Measurements from ENCODE around the gene PITPNC1.

- TF ChIP-seq EZH2 (IDR thresholded peaks at IDR 0.05; ENCODE audit: borderline replicate concordance, insufficient read depth, low read length, poor library complexity, severe bottlenecking): no peak
- TF ChIP-seq, protein P1, sequence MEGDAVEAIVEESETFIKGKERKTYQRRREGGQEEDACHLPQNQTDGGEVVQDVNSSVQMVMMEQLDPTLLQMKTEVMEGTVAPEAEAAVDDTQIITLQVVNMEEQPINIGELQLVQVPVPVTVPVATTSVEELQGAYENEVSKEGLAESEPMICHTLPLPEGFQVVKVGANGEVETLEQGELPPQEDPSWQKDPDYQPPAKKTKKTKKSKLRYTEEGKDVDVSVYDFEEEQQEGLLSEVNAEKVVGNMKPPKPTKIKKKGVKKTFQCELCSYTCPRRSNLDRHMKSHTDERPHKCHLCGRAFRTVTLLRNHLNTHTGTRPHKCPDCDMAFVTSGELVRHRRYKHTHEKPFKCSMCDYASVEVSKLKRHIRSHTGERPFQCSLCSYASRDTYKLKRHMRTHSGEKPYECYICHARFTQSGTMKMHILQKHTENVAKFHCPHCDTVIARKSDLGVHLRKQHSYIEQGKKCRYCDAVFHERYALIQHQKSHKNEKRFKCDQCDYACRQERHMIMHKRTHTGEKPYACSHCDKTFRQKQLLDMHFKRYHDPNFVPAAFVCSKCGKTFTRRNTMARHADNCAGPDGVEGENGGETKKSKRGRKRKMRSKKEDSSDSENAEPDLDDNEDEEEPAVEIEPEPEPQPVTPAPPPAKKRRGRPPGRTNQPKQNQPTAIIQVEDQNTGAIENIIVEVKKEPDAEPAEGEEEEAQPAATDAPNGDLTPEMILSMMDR (IDR thresholded peaks at IDR 0.05; ENCODE audit: poor library complexity, severe bottlenecking): no peak
- TF ChIP-seq POLR2AphosphoS5 (IDR thresholded peaks at IDR 0.05): no peak
- TF ChIP-seq SMC3 (conservative IDR thresholded peaks at IDR 0.05; ENCODE audit: poor library complexity): no peak
- TF ChIP-seq MXI1 (conservative IDR thresholded peaks at IDR 0.05; ENCODE audit: poor library complexity, severe bottlenecking): no peak
- no peak for TF ChIP-seq TAF1 (IDR thresholded peaks at IDR 0.05; ENCODE audit: low read depth)
- TF ChIP-seq REST (IDR thresholded peaks at IDR 0.05; ENCODE audit: borderline replicate concordance): no peak
- TF ChIP-seq EP300 (conservative IDR thresholded peaks at IDR 0.05; ENCODE audit: poor library complexity, severe bottlenecking): no peak
Measured at GRCh38 chr17:67635681-67636080, 258.6 kb downstream of the PITPNC1 start.

Measured in neural cell (in vitro differentiated cells).